Right hindlimb (tissue), 1 donor: Measurements from ENCODE around the gene ZSWIM6.
A peak's percentile ranks its signal among the peaks of the same experiment; 100 is the strongest.

ENCODE experiments used
- DNase-seq: peaks from one replicate; pipeline ENCODE4 v3.0.0-alpha.2; 2018

Gene ZSWIM6

DNA sequence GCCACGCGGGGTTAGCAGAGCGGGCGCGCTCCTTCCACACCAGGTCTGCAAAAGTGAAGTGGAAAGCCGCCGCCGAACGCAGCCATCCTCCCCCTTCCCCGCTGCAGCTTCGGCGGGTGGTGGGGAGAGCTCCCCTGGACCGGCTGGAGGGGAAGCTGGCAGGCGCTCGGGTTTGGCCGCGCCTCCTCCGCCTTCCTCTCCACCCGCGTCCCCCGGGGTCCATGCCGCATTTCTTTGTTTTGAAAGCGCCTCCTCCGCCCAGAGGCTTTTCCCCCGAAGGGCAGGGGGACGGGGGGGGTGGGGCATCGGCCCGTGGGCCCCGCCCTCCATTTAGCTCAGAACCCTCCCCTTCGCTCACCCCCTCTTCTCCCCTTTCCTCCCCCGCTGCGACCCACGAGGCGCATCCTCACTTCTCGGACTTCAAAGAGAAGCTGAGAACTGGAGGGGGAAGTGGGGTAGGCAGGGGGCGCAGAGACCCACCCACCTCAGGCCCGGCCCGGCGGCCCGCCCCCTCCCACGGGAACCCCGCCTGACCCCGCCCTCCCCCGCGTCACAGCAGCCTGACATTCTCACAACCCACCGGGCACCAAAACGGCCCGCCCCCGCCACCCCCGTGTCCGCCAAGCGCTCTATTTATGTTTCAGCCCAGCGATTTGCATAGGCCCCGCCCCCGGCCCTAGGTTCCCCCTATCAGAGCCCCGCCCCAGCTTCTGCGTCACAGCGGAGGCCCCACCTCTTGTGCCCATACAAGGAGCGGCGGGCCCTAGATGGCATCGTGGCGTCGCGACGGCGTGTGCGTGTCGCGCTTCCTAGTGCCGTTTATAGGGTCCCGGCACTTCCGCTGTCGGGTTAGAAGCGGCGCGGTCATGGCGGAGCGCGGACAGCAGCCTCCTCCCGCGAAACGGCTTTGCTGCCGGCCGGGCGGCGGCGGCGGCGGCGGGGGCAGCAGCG, at the start of gene ZSWIM6:
TSS of gene ZSWIM6 (plus strand) at position 852 of the 951 bp plus-strand sequence. CDS start at position 867, 15 bp downstream.
- peak; percentile 100 for DNase-seq

DNA sequence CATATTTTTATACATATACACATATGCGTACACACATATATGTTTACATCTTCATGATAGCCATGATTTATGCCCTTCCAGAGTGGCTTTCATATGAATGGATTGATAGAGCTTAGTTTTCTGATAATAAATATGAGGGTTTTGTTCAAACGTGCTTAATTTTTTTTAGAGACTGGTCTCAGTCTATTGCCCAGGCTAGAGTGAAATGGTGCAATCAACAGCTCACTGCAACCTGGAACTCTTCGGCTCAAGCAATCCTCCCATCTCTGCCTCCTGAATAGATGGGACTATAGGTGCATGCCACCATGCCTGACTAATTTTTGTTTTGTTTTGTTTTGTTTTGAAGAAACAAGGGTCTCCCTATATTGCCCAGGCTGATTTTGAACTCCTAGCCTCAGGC, 48.6 kb upstream of the ZSWIM6 start:
- no peak for DNase-seq

DNA sequence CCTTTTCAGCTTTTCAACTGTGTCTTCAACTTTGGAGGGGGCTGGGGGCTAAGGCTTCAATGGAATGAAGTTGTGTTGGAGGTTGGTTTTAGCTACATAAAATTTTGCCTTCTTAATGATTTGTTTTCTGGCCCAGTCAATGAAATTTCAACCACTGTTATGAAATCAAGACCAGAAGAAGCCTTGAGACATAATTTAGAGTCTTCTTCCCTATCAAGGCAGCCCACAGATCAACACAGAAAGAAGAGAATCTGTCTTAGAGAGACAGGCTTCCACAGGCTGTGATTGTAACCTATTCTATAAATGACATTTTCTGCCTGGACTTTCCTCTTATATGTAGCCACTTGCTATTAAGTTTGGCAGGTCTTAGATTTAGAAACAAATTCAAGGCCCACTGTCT, 46.5 kb upstream of the ZSWIM6 start:
- no peak for DNase-seq

DNA sequence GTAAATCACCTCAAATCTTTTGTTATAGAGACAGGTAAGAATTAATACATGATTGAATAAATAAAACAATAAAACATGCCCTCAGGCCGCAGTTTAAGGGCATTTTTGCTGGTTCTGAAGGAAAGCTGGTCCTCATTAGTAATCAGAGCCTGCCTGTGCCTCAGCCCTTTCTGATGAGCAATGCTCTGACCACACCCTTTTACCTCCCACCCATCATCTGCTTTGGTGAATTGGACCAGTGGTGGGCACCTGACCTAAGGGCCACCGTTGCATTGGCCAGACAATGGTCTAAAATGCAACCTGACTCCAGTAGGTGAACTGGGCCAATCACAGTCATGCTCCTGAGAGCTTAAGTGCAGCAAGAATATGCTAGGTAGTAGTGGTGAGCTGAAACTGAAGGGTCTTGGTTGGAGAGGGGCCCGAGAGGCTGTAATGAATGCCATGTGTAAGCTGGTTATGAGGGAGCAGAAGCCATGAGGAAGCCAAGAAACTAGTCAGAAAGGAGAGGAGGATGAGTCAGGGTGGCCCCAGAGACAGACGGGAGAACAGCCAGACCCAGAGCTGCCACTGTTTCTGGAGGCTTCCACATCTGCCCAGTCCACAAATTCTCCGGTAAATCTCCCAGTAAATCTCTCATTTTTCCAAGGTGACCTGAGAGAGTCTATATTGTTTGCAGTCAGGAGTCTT, 45.5 kb upstream of the ZSWIM6 start:
- no peak for DNase-seq

DNA sequence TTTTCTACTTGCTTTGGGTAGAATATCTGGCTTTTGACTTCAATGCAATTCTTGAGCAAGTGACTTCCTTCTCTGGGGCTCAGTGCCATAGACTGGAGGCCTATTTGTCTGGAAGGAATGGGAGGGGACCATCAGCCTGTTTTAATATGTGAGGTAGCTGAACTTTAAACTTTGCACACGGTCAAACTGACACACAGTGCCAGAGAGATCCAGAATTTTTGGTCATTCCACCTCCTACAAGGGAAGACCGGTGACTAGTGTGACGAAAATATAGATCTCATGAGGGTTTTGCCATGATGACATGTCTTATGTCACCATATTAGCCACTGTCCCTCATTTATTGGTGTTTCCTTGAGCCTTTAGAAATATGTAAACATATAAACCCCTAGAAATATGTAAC, 44.6 kb upstream of the ZSWIM6 start:
- no peak for DNase-seq

DNA sequence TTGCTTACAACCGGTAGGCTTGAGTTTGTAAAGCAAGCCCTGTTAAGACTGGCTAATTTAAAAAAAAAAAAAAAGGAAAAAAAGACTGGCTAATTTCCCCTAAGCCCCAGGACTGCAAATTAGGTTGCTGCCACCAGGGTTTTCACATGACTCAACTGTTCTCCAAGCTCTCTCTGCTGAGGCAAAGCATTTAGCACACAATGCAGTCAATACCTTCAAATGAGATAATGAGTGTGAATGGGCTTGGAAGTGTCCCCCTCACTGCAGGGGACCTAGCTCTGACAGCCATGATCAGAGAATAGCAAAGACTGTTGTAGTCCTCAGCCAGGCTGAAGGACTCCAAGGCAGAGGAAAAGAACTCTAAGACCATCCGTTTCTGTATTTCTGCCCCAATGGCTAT, 42.8 kb upstream of the ZSWIM6 start:
- no peak for DNase-seq

DNA sequence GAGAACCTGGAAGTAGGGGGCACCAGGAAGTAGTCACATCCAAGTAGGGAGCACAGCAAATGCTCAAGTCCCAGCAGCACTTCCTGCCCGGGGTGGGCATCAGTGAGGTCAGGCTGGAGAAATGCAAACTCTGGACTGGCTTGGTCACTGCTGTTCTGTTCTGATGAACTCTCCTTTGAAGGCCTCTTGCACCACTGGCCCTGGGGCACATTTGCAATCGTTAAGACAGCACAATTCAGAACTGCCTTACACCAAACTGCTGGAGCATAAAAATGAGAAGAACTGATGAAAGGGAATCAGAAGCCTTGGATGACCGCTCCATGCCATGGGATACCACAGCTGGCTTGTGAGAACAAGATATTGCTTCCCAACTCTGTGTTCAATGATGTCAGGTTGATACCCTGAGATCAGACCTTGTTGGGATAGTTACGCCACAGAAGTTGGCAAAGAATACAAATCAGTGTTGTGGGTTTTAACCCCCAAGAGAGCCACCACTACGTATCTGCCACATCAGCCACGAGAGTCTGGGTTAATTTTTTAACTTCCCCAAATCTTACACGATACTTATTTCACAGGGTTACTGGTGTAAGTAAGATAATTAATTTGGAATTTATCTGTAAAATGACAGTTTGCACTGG, 42.3 kb upstream of the ZSWIM6 start:
- no peak for DNase-seq

DNA sequence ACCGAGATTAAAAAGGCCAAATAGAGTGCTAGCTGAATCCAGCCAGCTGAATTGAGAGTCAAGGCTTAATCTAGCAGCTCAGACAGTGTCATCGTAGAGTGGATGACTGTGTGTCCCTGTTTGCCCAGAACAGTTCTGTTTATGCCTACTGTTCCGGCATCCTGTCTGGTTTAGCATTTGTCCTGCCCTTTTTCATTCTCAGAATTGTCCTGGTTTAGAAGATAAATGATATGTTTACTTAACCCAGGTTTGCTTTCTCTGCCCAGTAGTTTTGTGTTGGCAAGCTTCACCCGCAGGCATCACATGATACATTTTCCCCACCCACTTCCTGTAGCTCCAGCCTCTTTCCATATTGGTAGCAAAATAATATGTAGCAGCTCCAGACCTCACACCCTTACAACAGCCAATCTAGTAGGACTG, 41.3 kb upstream of the ZSWIM6 start:
- DNase-seq, result no peak

DNA sequence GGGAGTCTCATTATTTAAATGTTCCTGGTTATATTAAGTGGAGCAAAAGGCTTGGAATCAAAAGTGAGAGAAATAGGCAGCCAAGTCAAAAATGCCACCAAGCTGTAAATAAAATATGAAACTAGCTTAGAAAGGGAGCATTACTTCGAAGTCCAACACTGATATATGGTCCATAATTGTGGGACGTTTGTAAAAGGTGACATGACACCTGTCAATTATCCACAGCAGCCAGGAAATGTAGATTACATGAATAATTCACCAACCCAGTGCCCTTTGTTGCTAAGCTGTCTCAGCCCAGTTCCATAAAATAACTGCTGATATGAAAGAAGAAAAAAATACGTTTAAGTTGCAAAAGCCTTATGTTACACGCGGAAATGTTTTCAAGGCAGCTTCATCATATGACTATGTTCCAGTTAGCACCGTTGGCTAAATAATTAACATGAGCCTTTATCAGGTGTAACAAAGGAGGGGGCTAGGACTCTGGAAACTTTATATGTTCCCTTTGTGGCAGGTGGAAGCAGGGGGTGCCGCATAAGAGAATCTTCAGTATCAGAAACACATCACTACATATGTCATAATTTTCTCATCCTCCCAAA, 39.9 kb upstream of the ZSWIM6 start:
- DNase-seq, result no peak

DNA sequence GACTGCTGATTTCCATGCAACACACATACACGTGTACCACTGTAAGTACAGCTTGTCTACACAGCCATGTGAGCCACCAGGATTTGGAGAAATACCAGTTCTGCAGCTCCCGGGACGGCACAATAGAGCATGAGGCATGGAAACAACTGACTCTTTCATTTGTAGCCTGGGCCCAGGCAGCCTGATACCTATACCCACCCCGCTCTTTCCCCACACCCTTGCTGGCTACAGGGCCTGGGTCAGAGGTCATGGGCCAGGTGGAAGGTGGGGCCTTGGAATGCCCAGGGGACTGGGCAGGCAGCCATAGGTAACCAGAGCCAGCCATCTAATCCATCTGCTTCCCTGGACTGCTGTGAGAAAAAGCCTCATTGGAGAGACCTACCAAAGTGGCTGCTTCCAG, 39.0 kb upstream of the ZSWIM6 start:
- no peak for DNase-seq

DNA sequence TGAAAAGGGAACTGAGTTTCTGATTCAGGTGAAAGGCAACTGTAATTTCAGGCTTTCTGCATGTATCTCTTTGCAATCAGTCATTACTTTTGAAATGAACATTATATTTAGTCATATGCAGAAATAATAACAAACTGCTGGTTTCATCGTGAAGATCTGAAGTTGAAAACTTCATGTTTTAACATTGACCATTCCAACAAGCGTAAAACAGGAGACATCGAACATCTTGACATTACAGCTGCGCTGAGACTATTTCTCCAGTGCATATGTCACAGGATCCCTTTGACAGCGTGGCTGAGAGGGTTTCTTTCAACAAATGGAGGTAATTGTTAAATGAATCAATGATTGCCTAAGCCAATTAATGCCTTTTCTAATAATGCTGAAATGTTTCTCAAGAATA, 38.2 kb upstream of the ZSWIM6 start:
- no peak for DNase-seq

DNA sequence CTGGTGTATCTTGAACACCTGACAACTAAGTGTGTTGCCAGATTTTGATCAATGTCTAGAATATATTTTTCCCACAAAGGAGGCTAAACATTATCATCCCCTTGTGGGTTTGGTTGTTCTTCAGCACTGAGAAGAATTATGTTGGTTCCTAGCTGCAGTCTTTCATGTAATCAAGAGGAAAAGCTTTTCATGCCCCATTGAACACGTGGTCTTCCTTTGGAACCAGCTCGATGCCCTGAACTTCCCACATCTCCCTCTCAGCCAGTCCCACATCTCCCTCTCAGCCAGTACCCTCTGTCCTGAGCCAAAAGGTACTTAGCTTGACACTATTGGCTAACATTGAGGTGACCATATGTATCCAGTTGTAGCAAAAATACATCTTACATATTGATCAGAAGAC, 36.7 kb upstream of the ZSWIM6 start:
- no peak for DNase-seq

DNA sequence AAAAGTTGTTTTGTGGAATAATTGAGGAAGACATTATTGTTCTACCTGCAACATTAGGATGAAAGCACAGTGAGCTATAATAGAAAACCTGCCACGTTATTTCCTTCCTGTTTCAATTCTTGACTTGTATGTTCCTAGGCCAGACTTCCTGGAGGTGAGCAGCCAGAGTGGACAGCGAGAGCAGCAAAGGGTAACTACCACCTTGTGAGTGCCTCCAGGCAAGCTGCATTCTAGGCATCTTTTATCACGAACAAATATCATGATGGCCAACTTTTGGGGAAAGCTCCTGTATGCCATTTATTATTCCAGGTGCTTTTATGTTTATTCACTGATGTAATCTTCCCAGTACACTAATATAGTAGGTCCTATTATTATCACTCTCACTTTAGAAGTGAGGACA, 34.0 kb upstream of the ZSWIM6 start:
- DNase-seq, result no peak

DNA sequence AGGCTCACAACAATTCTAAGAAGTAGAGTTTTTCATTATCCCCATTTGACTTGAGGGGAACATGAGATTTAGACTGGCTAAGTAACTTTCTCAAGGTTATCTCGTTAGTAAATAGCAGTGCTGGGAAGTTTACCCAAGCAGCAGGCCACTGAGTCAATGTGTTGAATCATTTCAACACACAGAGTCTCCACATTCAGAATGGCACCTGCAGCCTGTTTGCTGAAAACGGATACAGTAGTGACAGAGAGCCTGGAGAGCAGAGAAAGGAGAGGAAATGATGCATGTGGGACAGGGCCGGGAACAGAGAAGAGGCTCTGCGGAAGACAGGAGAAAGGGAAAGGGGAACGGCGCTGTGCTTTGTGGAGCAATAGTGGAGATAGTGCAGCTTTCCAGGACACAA, 33.5 kb upstream of the ZSWIM6 start:
- DNase-seq, result no peak

DNA sequence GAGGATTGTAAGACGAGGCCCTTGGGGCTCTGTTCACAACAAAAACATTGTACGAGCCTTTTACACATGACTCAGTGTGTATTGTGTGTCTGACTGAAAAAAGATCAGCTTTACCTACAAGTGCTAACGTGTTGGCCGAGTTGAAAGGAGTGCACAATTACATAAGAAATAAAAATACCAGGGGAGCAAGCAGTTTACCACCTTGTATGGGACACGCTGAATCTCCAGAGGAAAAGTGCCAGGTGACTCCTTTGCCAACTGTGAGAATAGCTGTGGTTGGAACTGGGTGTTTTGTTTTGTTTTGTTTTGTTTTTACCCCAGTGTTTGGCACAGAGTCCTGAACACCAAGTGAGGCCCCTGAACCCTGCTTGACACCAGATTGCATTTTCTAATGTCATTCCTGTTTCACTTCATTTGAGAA, 32.8 kb upstream of the ZSWIM6 start:
- no peak for DNase-seq

DNA sequence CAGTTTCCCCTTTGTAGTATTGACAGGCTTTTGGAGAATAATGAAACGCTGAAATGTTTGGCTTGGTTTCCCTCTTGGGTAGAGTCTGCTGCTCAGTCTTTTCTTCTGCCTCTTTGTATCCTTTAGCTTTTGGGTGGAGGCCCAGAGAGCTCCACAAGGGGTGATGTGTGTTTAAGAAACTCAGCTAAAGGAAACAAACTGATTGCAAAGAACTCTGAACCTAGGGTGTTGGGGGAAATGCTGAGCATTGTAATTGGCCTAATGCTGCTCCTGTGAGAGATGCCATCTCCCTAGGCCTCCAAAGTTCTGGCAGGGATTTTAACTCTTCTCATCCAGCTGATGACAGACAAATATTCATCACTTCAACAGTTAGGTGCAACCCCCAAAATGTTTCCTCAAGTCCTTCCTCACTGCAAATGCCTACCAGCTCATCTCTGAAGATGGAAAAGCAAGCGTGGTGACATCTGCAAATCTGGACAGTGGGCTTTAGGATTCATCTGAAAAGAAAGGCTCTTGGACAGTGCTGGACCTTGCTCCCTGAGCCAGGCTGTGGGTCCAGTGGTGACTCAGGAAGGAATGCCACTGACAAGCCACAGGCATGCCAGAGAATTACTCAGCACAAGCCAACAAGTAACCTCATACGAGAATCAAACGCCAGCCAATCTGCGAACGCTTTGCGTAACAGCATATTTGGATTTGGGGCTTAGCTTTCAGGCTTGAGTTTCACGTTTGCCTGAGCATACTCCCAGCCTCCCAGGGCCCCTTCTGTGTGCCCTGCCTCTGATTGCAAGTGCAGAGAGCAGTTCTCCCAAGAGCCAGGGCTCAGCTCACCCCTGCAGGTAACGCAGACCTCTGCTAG, 30.5 kb upstream of the ZSWIM6 start:
- peak; percentile 75 for DNase-seq

DNA sequence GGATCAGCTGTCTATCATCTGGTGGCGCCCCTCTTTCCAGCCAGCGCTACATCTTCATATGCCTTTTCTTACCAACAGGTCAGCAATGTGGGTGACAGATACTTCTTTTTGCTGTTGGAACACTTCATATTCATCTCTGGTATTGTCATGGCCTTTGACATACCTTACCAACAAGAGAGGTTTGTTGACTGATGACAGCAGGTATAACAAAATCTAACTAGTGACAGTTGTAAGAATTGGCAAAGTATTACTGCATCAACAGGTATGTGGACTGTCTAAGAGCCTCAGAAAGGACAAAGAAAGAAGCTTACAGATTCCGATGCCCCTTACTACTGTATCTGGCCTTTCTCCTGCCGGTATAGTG, 29.9 kb upstream of the ZSWIM6 start:
- no peak for DNase-seq

DNA sequence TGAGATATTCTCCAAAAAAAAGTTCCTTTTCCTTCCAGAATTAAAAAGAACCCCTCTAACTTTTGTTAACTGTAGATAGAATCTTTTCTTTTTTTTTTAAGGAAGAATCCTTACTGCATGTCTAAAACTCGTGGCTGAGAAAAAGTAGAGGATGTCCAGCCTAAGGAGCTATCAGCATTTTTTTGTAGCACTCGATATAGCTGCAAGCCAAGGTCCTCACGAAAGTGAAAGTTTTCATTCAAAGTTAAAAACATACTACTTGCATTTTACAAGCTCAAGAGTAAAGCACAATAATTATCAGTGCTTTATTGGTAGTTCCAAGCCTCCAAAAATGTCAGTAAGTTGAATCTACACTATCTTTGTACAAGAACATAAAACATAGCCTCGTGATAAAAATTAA, 28.7 kb upstream of the ZSWIM6 start:
- no peak for DNase-seq

DNA sequence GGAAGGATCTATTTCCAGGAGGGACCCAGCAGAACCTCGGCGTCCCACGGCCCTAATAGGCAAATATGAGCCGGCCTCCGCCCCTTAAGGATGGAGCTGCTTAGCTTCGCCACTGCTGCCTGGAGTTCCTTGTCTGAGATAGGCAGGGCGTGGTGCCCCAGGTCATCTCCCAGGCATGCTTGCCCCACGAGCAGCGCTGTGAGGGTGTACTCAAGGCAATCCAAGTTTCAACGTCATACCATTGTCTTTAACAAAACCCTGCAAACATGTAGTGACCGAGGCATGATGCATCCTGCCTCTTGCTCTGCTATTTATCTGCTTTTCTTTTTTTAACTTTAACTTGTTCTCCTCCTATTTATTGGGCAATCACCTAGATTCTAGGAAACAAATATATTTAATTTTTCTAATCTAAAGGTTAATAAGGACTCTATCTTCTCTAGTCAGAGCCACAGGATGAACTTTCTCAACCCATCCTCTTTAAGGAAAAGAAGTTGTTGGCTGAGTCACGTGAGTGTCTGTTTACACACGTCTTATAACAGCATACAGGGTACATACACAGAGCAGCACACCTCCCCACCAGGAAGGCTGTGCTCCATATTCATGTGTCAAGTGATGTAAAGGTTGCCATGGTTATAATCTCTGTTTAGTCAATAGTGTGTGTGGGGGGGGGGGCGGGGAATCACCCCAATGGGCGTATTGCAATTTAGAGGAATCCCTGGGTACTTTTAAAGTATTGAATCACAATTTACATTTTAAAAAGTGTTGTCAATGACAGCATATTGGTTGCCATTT, 27.3 kb upstream of the ZSWIM6 start:
- DNase-seq, result no peak

DNA sequence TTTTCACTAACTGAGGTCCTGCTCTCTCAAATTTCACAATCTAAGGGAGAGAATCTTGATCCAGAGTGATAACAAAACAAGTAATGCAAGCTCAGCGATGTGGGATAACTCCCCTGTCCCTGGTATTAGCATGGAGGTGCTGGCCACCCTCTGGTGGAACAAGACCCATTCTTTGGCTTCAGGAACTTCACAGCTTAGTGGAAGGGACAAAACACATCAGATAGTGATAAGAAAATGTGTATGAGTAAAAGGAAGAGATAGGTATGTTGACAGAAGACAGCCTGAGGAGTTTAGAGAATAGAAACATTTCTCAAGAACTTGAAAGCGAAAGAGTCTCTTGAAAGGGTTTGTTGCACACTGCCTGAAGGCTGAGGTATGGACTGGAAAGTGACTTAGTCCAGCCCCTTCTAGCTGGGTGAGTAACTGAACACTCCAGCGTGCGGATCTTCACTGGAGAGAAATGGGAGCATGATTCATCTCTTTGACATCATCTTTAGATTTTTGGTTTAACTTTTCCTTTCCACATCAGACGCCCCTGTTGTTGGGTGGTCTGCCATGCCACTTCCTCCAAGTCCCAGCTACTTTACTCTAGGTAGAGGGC, 25.4 kb upstream of the ZSWIM6 start:
- no peak for DNase-seq

DNA sequence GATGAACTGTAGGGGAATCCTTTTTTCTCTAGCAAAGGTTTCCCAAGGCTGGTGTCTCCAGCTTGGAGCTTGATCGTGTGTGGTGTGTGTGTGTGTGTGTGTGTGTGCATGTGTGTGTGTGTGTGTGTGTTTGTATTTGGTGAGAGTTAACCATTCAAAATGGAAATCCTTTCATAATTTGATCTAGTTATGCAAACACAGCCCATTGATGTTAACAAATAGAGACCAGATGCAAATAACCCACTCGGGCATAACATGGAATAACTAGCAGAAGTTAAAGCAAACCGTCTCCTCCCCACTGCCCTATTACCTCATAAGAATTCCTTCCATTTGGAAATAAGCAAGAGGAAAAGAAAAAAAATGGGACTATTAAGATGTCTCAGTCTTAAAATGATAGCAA, 24.9 kb upstream of the ZSWIM6 start:
- no peak for DNase-seq
